Amniotic stem cell (primary cell): ENCODE data around the gene NUMA1.

Experiments
- DNase-seq: peaks from one replicate; lab custom pipeline; 2025; lab: John Stamatoyannopoulos, UW

NUMA1 gene

DNA sequence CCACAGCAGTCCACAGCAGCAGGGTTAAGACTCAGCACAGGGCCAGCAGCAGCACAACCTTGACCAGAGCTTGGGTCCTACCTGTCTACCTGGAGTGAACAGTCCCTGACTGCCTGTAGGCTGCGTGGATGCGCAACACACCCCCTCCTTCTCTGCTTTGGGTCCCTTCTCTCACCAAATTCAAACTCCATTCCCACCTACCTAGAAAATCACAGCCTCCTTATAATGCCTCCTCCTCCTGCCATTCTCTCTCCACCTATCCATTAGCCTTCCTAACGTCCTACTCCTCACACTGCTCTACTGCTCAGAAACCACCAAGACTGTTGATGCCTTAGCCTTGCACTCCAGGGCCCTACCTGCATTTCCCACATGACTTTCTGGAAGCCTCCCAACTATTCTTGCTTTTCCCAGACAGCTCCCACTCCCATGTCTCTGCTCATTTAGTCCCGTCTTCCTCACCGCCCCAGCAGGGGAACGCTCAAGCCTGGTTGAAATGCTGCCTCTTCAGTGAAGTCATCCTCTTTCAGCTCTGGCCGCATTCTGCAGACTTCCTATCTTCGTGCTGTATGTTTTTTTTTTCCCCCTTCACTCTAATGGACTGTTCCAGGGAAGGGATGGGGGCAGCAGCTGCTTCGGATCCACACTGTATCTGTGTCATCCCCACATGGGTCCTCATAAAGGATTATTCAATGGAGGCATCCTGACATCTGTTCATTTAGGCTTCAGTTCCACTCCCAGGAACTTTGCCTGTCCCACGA is 78.3 kb downstream of the NUMA1 start:
- DNase-seq: no peak

DNA sequence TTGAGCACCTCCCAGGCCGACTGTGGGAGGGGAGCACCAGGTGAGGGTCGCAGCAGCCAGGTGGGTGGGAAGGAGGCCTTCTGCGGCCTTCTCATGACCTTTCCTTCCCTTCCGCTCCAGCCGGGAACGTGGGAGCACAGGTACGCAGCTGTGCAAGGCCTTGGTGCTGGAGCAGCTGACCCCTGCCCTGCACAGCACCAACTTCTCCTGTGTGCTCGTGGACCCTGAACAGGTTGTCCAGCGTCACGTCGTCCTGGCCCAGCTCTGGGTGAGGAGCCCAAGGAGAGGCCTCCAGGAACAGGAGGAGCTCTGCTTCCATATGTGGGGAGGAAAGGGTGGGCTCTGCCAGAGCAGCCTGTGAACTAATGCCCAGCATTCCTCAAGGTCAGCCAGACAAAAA is 79.1 kb downstream of the NUMA1 start:
- no peak for DNase-seq

DNA sequence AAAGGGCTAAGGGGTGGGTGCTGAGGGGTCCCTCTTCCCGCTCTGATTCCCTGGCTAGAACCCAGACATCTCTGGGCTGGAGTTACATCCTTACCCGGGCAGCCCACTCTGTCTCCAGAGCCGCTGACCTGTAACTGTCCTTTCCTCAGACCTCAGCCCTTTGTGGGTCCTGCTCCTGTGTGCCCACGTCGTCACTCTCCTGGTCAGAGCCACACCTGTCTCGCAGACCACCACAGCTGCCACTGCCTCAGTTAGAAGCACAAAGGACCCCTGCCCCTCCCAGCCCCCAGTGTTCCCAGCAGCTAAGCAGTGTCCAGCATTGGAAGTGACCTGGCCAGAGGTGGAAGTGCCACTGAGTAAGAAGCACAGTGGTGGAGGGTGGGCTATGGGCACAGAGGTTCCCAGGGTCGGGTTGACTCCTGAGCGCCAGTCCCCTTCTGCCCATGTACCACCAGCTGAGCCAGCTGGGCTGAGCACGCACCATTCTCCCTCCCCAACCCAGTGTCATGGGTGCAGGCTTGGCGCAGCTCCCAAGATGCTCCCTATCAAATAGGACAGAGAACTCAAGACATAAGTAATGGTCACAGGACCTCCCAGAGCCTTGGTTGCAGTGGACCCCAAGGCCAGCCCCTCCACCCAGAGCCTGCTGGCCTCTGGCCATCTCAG is 80.0 kb downstream of the NUMA1 start:
- DNase-seq: no peak

DNA sequence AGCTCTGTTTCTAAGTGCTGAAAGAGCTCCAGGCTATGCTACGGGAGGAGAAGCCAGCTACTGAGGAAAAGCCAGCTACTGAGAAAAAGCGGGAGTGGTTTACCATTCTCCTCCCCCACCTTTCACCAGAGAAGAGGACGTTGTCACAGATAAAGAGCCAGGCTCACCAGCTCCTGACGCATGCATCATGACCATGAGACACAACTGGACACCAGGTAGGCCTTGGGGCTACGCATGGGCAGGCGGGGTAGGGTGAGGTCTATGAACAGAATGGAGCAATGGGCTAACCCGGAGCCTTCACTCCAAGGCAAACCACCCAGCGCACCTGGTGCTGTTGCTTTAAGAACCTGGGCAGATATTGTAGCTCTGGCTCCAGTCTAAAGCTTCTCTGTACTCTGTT is 80.5 kb downstream of the NUMA1 start:
- no peak for DNase-seq

DNA sequence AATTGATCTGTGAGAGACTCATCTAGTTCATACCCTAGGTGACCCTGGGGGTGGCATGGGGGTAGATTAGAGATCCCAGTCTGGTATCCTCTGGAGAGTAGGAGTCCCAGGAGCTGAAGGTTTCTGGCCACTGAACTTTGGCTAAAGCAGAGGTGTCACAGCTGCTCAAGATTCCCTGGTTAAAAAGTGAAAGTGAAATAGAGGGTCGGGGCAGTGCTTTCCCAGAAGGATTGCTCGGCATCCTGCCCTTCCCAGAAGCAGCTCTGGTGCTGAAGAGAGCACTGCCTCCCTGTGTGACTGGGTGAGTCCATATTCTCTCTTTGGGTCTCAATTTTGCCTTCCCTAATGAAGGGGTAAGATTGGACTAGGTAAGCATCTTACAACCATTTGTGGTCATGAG is 81.0 kb downstream of the NUMA1 start:
- no peak for DNase-seq

DNA sequence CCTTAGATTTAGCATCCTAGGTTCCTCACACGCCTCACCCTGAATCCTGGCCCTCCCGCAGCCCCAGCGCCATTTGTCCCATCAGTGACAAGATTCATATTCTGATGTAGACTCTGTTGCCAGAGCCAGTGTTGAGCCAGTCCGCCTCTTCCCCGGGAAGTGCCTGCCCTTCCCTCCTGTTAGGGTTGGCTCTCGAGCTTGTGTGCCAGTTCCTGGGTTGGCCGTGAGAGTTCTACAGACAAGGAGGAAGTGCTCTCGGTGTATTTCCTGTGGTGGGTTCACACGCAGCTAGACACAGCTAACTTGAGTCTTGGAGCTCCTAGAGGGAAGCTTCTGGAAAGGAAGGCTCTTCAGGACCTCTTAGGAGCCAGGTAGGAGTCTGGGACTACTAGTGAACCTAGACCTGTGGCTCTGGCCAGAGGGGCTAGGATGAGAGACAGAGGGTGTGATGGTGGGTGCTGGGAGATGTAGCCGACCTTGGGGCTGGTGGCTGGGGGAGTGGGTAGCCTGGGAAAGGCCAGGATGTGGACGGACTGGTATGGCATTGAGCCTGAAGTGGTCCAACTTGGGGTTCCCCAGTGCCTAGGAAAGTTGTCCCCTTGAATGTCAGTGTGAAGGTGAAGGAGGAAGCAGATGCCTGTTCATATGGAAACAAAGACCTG is 81.6 kb downstream of the NUMA1 start, which contains the start of gene IL18BP:
Gene IL18BP, plus strand, starts transcription at position 261 of the 662 bp plus-strand sequence. CDS start 1,076 bp downstream, outside the sequence.
- no peak for DNase-seq

DNA sequence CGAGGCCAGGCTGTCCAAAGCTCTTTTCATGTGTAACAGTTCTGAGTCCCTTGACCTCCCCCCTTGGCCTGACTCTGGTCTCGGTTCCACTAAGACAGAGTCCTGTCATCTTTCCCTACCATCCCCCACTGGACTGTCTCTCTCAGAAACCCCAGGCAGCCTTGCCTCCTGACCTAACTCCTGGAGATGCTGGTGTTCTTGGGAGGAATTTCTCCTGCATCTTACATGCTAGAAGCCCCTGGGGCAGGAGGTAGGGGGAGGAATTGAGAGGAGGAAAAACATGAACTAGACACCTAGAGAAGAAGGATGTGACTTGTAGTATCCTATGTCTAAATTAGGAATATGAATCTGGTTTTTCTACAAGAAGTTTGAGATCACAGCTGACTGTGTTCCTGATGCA is 82.3 kb downstream of the NUMA1 start:
- DNase-seq: no peak

DNA sequence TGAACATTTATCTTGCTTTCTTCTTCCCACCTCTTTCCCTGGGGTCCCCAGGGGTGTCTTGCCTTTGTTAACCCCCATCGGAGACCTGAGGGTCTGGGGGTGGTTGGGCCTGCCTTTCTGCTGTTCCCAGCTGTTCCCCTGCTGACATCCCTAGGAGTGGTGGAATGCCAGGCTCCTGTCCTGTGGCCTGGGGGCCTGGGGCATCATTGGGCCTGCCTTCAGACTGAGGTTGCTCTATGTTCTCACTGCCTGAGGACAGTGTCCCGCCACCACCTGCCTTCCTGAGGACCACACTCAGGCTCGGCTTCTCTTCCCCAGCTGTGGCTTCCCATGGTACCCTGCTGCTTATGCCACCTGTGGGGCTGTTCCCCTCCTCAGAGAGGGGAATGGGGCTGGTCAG is 82.7 kb downstream of the NUMA1 start:
- DNase-seq: no peak

DNA sequence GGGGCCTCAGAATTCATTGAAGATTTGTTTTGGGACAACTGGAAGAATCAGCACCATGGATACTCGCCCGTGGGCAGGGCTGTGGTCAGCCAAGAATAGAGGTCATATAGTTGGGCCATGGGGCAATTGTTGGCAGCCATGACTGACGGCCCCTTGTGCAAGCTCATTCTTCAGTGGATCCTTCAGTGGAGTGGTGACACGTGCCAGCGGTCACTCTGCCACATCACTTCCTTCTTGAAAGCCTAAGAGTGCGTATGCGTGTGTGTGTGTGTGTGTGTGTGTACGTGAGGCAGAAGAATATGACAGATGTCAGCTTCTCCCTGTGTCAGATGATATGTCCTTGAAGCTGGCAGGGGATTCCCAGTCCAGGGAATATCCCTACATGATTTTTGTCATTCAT is 83.4 kb downstream of the NUMA1 start:
- DNase-seq: no peak

DNA sequence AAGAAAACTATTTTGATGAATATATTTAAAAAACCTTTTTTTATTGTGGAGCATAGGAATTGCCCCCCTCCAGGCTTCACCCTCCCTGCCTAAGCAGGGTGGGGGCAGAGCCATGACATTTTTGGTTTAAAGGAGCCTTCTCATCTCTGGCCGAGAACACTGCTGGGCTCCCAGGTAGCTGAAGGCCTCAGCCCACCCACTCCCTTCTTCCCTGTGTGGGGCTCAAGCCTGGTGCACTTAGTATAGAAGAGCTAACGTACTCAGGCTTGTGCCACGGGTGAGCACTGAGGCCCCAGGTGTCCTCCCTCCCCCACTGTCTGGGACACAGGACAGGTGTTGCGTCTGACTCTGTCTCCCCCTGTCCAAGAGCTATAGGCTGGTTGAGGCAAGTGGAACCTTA is 83.8 kb downstream of the NUMA1 start:
- DNase-seq: no peak

DNA sequence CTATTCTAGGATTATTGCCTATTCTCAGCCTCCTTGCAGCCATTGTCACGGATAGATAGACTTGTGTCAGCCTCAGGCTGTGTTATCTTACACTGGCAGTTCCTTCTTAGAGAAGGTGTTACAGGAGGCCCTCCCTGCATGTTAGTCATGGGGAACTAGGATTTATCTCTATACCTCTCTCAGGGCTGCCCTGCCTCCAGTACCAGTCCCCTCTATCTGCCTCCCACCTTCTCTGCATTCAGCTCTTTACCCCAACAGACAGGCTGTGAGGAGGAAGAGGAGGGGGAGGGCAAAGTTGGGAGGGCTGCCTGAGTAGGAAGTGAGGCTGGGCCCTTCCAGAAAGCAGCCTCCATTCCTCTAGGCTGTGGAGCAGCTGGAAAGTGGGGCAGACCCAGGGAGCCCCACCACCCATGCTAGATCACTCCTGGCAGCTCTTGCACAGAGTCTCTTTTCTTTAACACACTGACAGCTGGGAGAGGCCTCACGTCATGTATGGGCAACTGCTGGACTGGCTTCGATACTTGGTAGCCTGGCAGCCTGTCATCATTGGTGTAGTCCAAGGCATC is 84.5 kb downstream of the NUMA1 start:
- no peak for DNase-seq

DNA sequence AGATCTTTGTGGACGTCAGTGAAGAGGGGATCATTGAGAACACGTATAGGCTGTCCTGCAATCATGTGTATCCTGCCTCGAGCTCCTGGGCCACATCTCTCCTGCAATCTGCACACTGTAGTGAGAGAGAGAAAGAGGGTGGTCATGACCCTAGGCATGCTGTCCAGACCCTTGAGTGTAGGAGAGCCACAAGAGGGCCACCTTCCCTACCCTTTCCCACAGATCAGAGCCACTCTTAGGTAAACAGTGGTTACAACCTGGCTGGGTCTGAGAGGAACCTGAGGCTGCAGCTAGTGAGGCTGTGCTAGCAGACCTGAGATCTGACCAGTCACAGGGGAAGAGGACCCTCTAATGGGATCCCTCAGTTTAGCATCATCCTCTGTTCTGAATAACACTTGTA is 85.6 kb downstream of the NUMA1 start:
- DNase-seq: no peak

DNA sequence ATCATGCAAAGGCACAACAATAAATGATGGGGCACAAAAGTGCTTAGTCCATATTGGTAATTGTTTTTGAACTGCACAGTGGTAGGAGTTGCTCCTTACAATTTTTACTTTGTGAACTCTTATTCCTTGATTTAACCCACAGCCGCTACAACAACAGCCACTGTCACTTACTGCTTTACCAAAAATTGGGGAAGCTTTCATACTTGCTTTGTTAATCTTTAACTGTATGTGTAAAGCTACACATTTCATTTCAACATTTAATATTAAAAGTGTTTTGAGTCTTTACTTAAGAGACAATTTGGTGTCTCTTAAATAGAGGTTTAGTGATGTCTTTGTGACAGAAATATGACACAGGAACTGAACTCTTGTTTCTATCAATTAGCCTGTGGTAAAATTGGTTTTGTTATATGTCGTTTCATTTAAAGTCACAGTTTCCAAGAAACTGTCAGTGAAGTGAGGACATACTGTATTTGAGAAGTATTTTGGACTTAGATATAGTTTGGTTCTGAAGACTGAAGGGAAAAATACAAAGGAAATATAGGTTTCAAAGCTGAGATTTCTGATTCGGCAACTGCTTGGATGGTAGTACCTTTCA is 88.1 kb downstream of the NUMA1 start:
- DNase-seq: no peak

DNA sequence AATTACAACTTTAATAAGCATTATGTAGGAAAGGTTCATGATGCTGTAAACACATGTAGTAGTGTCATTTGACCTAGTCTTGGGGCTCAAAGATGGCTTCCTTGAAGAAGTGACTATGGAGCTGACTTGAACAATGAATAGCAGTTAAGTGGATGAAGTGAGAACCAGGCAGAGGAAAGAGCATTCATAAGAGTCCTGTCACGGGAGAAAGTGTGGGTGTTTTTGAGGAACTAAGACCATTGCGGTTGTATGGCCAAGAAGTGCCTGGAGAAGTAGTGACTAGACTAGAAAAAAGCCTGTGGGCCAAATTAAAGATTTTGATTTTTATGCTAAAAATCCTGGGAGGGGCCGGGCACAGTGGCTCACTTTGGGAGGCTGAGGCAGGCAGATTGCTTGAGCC is 88.8 kb downstream of the NUMA1 start:
- DNase-seq: no peak

DNA sequence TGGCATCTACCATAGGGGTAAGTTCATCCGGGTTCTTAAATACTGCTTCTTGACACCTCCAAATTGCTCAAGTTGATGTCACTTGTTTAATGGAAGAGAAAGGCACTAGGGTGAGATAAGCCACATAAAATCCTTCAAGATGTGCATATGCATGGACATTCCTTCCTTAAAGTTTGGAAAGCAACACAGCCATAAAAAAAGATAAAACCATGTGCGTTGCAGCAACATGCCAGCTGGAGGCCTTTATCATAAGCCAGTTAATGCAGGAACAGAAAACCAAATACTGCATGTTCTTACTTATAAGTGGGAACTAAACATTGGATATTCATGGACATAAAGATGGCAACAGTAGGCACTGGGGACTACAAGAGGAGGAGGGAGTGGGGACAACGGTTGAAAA is 89.6 kb downstream of the NUMA1 start:
- no peak for DNase-seq

DNA sequence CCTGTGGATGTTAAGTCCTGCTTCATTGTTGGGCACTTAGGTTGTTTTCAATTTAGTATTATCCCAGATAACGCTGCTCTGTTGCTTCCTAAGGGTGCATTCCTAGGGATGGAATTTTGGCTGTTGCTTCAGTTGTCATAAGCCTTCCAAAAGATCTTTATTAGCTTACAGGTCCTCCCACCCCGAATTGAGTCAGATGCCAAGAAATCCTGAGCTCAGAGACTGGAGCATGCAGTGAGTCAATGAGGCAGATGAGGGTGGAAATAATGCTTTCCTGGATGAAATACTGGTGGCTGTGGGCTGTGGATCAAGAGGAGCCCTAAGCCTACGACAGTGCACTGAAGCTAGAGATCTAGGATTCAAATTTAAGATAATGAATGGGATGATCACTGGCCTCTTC is 92.3 kb downstream of the NUMA1 start:
- peak; percentile 39 for DNase-seq

DNA sequence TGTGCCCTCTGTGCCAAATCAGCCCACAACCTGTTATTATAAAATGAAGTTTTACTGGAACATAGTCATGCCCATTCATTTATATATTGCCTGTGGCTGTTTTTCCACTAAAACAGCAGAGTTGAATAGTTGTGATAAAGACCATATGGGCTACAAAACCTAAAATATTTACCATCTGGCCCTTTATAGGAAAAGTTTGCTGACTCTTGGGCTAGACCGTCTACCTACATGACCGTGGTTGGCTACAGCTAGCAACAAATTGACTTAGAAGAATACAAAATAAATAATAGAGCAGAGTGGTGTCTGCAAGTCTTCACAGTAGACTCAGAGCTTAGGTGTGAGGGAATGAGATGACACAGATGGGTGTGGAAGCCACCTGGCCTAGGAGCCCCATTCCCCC is 92.8 kb downstream of the NUMA1 start:
- DNase-seq: no peak

DNA sequence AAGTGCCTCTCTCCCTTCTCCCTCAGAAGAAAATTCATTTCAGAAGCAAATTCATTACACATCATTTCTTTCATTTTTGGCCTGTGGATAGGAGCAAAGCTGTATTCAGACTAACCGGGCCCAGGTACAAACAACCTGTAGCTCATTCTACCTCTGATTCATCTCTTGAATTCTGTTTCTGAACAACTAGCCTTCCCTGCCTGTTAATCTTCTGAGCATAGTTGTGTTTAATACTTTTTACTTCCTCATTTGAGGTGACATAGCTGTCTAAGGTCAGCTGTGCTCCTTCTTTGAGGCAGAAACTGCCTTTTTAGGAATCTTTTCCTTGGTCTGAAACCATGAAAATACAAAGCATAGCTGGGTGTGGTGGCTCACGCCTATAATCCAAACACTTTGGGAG is 94.2 kb downstream of the NUMA1 start:
- no peak for DNase-seq

DNA sequence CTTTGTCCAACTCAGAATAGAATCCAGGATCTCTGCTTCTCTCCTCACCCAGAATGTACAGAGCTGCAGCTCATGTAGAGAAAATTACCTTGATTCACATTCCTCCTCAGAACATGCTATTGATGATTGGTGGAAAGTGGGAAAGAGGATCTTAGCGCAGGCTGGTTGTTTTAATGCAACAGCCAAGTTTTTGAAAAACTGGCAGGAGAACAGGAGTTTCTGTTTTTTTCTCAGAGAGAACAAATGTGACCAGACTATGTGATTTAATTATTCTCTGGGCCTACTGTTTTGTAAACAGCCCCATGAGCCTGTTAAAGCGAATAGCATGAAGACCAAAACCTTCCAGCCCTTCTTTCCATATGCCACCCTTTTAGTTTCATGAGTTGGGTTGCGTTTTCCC is 100.7 kb downstream of the NUMA1 start:
- no peak for DNase-seq

DNA sequence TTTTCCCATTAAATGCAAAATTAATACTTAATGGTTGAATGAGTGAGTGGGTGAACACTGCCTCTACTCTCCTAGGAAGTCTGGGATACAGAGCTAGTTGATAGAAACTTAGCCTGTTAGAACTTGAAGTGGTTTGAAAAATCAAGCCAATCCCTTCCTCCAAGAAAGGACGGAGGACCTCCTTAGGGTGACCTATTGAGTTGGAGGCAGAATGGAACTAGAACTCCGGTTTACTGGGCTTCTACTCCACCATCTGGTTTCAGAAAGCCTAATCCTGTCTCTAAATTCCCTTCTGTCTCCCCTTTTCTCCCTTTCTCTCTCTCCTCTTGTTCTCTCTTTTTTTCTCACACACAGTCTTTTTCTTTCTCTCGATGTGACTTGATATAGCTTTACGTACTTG is 101.2 kb downstream of the NUMA1 start:
- no peak for DNase-seq

DNA sequence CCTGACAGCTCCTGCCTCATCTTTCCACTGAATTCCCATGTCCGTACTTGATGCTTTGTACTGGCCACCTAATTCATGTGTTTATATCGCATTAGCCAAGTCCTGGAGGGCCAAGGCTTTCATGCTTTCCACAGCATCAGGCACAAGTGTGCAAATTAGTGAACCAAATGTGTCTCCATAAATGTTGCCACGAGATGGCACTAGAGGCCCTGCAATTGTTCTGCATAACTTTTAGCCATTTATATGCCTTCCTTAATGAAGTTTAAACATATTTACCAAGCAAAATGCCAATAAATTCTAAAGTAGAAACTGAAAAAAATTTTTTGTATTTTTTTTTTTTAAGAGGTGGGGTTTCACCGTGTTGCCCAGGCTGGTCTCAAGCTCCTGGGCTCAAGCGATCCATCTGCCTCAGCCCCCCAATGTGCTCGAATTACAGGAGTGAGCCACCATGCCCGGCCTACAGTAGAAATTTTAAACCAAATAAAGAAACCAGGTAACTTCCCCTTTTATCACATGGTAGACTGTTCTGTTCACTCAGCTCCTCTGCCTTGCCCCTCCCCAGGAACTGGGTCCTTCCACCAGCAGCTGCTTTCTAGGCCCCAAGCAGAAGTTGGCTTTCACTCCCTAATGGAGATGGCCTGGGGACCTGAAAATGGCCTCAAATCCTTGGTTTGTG is 102.5 kb downstream of the NUMA1 start:
- no peak for DNase-seq

DNA sequence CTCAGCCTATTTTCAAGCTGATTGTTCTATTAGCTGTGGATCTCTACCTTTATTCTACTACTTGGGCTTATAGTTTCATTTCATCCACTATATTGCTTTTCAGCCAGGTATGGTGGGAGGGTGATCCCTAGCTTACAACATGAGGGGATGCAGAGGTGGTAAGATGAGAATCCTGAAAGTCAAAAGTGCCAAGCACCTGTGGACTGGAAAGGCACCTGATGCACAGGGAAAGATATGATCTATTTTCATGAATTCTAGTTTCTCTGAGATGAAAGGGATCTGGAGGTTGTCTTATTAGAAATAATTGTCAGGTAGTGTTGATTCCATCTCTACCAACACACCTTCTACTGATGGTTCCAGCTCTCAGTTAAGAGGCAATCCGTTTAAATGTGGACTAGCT is 103.3 kb downstream of the NUMA1 start:
- DNase-seq: no peak
